Measurements from ENCODE around the gene ATP5ME. TPM values are rescaled to one million over a fixed set of nuclear protein-coding genes. Genes with fewer than 3 reads are reported as not detected.

ATP5ME gene
- total RNA-seq, 2 donors from 2014 or later, result 383 to 496 TPM

DNA sequence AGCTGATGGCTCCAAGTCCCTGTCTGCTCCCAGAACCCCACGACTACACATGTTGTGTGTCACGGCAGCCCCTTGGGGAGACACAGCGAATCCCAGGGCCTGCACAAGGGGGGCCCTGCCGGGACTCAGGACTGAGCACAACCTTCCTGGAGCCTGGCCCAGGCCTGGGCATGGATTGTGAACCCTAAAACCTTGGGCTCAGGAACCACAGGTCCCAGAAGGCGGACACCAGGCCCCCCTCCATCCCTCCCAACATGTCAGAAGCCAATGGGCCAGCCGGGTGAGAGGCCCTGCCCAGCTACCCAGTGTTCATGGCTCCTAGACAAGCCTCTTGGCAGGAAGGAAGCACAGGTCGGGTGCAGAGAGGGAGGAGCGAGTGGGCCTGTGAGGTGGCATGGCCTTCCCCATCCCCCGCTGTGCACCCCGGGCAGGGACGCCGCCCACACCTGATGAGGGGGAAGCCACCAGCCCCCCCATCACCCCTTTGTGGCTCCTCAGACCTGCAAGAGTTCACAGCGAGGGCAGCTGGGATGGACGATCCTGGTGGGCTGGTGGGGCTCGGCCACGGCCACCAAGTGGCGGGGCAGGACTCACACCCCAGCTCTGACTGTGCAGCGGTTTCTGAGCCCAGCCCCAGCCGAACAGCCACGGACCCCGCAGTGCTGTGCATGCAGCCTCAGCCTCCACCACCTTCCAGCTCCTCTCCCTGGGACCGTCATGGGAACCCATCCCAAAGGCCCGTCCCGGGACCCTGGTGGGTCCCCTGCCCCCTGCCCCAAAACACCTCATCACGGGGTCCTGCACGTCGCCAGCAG, 45.0 kb downstream of the ATP5ME start:
- ATAC-seq (no peak), DNase-seq (peak in 1 of 2 donors; percentile 17)
- intact Hi-C loops (cut with DNase I, micrococcal nuclease), result no loop called here

- intact Hi-C loops (cut with DNase I, micrococcal nuclease), result no loop called here
- ATAC-seq (no peak), DNase-seq (peak in 1 of 2 donors; percentile 15)
Measured at GRCh38 chr4:628311-628741, 45.8 kb downstream of the ATP5ME start.

- DNase-seq (peak in 1 of 2 donors; percentile 5), ATAC-seq (no peak)
- intact Hi-C loops (cut with DNase I, micrococcal nuclease), result no loop called here
Measured at GRCh38 chr4:627347-628125, 46.5 kb downstream of the ATP5ME start.

- intact Hi-C loops (cut with DNase I, micrococcal nuclease), result no loop called here
- DNase-seq (no peak), ATAC-seq (no peak)
Measured at GRCh38 chr4:626201-627091, 47.6 kb downstream of the ATP5ME start.

GRCh38 chr4:625631-626161, 48.4 kb downstream of the ATP5ME start:
- intact Hi-C loops (cut with DNase I, micrococcal nuclease), result no loop called here
- DNase-seq, result peak in 1 of 2 donors; percentile 10
- ATAC-seq, result no peak

DNA sequence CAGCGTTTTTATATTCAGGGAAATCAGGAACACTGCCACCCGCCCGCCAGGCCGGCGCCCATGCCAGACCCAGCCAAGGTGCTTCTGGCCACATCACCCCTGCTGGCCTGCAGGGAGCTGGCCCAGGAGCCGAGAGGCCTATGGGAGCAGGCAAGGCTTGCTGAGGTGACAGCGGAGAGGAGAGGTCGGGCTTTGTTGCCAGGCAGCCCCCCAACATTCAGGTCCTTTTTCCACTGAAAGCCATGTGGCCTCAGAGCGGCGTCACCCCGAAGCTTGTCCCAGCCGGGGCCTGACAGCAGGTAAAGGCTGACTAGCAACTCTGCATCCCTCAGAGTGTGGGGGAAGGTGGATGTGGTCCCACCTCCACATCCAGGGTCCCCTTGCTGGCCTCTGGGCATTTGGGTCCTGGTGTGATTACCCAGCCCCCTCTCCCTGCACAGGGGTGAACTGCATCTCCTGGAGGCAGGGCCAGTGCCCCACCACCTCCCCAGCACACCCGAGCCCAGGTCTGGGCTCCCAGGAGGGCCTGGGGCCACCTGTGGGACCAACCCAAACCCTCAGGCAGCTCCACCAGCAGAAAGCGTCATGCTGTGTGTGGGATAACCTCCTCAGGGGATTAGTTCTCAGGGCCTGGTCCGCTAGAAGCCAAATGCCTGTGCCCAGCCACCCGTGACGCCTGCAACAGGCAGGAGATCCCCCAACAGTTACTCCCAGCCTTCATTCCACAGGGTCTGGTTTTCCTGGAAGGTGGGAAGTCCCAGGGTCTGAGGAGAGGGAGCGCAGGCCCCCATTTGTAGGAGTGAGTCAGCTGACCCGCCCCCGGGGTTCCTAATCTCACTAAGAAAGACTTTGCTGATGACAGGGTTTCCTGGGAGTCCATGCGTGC, 49.1 kb downstream of the ATP5ME start, which contains the start of gene PDE6B:
Gene PDE6B (plus strand): TSS at position 869 of the 886 bp plus-strand sequence. CDS start 54 bp downstream, outside the sequence.
- ATAC-seq, result no peak
- DNase-seq, result no peak
- intact Hi-C loops (cut with DNase I, micrococcal nuclease), result no loop called here

GRCh38 chr4:623914-624566, 50.0 kb downstream of the ATP5ME start:
- intact Hi-C loops (cut with DNase I, micrococcal nuclease), result no loop called here
- ATAC-seq (no peak), DNase-seq (peak in 1 of 2 donors; percentile 1)

DNA sequence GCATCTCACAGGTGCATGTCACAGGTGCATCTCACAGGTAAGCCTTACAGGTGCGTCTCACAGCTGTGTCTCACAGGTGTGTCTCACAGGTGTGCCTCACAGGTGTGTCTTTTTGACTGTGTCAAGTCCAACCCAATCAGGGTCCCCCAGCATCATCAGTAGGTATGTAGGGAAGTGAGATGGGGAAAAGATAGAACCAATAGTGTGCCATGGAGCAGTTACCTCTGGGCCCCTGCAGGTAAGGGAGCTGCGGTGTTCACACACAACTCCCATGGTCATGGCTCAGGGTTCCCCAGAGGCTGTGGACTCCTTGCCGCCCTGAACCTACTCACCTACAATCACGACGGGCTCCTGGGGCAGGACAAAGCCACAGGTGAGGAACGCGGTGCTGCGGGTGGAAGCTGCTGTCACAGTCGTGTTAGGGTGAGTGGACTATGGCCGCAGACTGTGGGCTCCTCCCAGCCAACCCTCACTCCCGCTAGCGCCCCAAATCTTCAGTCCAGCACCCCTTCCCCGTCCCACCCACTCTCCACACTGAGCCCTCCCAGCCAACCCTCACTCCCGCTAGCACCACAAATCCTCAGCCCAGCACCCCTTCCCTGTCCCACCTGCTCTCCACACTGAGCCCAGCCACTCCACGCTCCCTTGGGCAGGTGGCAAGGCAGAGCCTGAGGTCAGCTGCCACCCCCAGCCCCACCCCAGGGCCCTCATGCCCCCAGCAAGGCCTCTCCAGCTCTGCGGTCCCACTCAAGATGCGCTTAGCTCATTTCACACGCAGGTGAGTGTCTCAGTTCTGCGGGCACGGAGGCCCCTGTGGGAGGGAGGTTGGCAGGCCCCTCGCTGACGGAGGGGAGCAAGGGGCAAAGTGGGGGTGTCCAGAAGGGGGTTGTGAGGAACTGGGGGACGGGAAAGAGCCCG, 50.8 kb downstream of the ATP5ME start:
- intact Hi-C loops (cut with DNase I, micrococcal nuclease), result no loop called here
- no peak for DNase-seq
- ATAC-seq, result no peak

Other genes with a start within 250 kb of the ATP5ME start
- gene ZNF721, start 175.1 kb downstream of the ATP5ME start, total RNA-seq, result 10 to 100 TPM; 20.7 to 27.2 TPM
- 10 to 100 TPM; 54.5 to 57.5 TPM for gene PIGG, start 175.1 kb downstream of the ATP5ME start, total RNA-seq
- gene TMEM271, start 98.0 kb downstream of the ATP5ME start, total RNA-seq, result not detected
- 1 to 10 TPM; 1.3 to 1.4 TPM for gene PDE6B, start 48.7 kb downstream of the ATP5ME start, total RNA-seq
- 10 to 100 TPM; 30.0 to 37.1 TPM for gene MYL5, start 266 bp upstream of the ATP5ME start, total RNA-seq
- 10 to 100 TPM; 10.7 to 15.8 TPM for gene SLC49A3, start 14.9 kb upstream of the ATP5ME start, total RNA-seq
- gene PCGF3, start 31.6 kb upstream of the ATP5ME start, total RNA-seq, result 10 to 100 TPM; 46.9 to 51.9 TPM
- gene CPLX1, start 151.9 kb upstream of the ATP5ME start, total RNA-seq, result 1 to 10 TPM; 2.7 to 3.5 TPM